ENCODE data around the gene RIOK1.

RIOK1 gene

DNA sequence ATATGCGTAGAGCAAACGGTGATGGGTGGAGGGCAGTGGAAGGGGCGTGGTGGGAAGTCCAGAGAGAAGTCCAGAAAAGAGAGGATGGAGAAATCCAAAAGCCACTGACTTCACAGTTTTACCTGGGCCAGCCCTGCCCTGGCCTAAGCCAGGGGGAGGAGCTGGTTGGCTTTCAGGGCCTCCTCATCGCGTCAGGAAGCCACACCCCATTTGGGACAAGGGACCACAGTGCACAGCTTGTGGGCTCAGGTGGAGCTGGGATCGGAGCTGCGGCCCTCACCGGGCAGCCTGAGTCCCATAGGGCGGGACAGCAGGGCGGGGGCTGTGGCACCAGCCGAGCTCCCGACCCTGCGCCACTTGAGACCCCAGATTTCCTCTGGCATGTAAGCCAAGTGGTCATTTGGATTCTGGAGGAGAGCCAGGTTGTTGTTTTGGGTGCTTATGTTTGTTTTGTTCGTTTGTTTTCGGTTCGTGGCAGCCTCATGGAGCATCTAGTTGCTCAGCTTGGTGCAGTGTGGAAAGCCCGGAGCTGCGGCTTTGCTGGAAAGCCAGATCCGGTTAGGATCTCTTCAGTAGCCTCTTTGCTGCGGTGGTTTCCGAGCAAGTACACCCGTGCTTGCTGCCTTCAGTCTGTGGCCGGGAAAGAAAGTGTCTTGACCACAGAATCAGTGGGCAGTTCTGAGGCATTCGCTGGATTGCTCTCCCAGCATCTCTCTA is 42.2 kb downstream of the RIOK1 start:
- no peak for DNase-seq (ENCODE audit: low spot score)
- Histone ChIP-seq H3K4me3 (no peak overlapping the region), H3K27ac (no peak overlapping the region)
- TF ChIP-seq, protein P1, sequence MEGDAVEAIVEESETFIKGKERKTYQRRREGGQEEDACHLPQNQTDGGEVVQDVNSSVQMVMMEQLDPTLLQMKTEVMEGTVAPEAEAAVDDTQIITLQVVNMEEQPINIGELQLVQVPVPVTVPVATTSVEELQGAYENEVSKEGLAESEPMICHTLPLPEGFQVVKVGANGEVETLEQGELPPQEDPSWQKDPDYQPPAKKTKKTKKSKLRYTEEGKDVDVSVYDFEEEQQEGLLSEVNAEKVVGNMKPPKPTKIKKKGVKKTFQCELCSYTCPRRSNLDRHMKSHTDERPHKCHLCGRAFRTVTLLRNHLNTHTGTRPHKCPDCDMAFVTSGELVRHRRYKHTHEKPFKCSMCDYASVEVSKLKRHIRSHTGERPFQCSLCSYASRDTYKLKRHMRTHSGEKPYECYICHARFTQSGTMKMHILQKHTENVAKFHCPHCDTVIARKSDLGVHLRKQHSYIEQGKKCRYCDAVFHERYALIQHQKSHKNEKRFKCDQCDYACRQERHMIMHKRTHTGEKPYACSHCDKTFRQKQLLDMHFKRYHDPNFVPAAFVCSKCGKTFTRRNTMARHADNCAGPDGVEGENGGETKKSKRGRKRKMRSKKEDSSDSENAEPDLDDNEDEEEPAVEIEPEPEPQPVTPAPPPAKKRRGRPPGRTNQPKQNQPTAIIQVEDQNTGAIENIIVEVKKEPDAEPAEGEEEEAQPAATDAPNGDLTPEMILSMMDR (IDR thresholded peaks at IDR 0.05): no peak

DNA sequence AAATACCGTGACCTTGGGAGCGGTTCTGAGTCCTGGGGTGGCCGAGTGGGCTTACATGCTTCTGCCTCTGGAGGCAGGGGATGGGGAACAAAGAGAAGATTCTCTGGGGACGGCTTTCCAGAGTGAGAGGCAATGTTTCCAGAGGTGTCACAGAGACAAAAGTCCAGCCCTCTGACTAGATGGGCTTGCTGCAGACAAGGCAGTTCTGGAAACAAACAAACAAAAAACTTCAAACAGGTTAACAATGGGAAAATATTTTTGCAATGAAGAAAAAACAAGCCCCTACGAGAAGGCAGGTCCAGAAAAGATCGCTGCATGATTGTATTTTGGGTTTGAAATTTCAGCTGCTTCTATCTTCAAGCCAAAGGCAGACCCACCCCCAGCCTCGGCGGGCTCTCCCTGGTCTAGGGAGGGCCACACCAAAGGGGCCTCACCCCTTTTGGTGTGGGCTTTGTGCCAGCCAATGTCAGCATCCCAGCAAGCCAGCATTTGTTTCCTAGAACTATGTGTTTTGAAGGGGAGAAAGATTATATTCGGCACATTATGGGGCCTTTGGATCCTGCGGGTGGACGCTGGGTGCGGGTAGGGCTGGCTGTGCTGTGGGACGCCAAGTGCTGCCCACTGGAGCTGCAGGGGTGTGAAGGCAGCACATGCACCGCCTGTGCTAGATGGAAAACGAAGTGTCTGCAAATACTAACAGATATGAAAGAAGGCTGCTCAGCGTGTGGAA is 42.9 kb downstream of the RIOK1 start:
- no peak overlapping the region for H3K4me3 ChIP-seq
- DNase-seq (ENCODE audit: low spot score): no peak
- H3K27ac ChIP-seq: no peak overlapping the region
- TF ChIP-seq, protein P1 (IDR thresholded peaks at IDR 0.05): no peak

DNA sequence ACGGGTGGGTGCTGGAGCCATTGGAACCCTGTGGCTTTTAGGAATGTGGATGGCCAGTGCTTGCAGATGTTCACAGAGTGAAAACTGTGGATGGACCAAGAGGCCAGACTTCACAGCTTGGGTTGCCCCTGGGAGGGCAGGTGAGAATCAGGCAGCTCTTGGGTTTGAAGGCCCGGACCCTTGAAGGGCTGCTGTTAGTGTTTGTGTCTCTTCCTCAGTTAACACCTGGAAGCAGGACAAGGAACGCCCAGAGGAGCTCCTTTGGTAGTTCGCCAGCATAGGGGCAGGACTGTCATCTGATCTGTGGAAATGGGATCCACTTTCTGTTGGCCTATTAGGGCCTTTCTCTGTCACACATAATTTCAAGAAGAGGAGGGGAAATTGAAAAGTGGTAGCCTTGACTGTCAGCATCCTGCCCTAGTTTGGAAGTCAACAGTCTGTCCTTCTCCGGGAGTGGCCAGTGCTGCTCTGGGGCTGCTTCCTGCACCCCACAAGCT is 43.6 kb downstream of the RIOK1 start:
- TF ChIP-seq, protein P1 (IDR thresholded peaks at IDR 0.05): no peak
- H3K27ac ChIP-seq: no peak overlapping the region
- no peak overlapping the region for H3K4me3 ChIP-seq
- DNase-seq (ENCODE audit: low spot score): no peak

DNA sequence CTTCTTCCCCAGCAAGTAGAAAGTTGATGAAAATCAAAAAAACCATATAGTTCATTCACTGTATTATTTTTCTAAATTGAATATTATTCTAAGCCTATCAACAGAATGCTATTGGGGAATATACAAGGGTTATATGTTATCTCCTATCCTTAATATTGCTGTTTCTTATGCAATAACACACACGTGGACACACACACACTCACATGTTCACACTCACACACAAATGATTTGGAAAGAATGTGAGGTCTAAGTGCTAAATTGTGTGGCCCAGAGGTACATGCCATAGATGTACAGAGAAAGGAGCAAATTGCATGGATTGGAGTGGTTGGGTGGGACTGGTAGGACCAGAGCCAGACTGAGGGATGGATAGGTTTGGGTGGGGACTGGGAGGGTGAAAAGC is 45.1 kb downstream of the RIOK1 start:
- no peak overlapping the region for H3K4me3 ChIP-seq
- TF ChIP-seq, protein P1 (IDR thresholded peaks at IDR 0.05): no peak
- no peak for DNase-seq (ENCODE audit: low spot score)
- no peak overlapping the region for H3K27ac ChIP-seq

DNA sequence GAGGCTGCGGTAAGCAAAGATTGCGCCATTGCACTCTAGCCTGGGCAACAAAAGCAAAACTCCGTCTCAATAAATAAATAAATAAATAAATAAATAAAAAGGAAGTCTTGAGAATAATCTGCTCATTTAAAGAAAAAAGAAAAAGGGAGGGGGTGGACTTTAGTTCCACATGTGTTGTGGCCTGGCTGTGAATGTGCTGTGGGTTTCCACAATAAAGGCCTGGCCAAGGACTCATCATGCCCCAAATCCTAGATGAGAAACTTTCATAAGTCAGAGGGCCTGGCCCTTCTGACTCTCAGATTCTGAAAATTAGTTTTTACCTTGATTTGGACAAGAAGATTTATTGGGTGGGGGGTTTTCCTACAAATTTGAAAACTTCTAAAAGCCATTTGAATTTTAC is 48.4 kb downstream of the RIOK1 start:
- no peak overlapping the region for H3K27ac ChIP-seq
- DNase-seq (ENCODE audit: low spot score): no peak
- H3K4me3 ChIP-seq: no peak overlapping the region
- TF ChIP-seq, protein P1 (IDR thresholded peaks at IDR 0.05): no peak

DNA sequence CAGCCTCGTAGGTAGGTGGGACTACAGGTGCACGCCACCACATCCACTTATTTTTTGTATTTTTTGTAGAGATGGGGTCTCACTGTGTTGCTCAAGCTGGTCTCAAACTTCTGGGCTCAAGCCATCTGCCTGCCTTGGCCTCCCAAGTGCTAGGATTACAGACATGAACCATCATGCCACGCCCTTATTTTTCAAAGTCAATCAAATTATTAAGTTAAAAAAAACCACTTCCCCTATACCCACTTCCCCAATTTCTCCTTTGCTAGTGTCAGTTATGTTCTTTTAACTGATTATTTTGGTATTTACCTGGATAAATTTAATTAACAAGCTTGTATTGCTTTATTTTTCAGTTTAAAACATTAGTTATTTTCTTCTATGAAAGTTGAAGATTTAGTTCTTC is 49.6 kb downstream of the RIOK1 start:
- H3K27ac ChIP-seq: no peak overlapping the region
- DNase-seq (ENCODE audit: low spot score): no peak
- no peak overlapping the region for H3K4me3 ChIP-seq
- TF ChIP-seq, protein P1 (IDR thresholded peaks at IDR 0.05): no peak

DNA sequence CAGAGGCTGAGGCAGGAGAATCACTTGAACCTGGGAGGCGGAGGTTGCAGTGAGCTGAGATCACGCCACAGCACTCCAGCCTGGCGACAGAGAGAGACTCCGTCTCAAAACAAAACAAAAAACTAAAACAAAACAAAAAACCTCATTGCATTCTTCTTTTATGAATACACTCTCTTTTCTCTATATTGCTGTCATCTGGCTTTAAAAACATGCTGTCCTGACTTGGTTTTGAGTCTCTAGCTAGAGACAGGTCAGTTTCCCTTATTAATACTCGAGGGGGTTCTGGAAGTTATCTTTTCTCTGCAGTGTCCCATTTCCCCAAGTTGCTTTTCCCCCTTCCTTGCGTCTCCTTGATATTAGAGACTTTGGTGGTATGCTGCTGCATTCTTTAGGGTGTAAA is 50.9 kb downstream of the RIOK1 start:
- DNase-seq (ENCODE audit: low spot score): no peak
- Histone ChIP-seq H3K27ac (no peak overlapping the region), H3K4me3 (no peak overlapping the region)
- TF ChIP-seq, protein P1 (IDR thresholded peaks at IDR 0.05): no peak
